Omental fat pad (tissue), 4 donors: Measurements from ENCODE around the gene TMEM108. TPM values are rescaled to one million over a fixed set of nuclear protein-coding genes. Genes with fewer than 3 reads are reported as not detected.

Experiments
- ATAC-seq: fragments of 150-250 bp; one replicate; pipeline ENCODE4 v1.9.1; 2016; ENCODE audit warnings: mild to moderate bottlenecking, moderate library complexity; ENCODE audit not compliant: low FRiP score
- DNase-seq: peaks from one replicate; pipeline ENCODE4 v3.0.0-alpha.2; 2019; ENCODE audit warnings: low spot score
- CTCF ChIP-seq, 3 donors: fragments of 450-650 bp; IDR thresholded peaks; one replicate each; pipeline ENCODE4 v1.5.1; 2016 to 2017; ENCODE audit warnings: antibody characterized with exemption in 3 of 3, mild to moderate bottlenecking in 3 of 3, moderate library complexity in 2 of 3
- total RNA-seq, 4 donors: library from RNA; depleted of rRNA; stranded (reverse); fragments of >200 nt; gene quantifications; one replicate each; pipeline ENCODE4 v1.1.0, GENCODE V29; 2016

TMEM108 gene
- total RNA-seq, 4 donors from 2014 or later = 0.93 to 1.3 (median 0.96) TPM; not detected in 1

- no peak for TF ChIP-seq CTCF (IDR thresholded peaks at IDR 0.05)
- no peak for DNase-seq
- ATAC-seq = no peak
Observed at GRCh38 chr3:133125171-133125570, 87.0 kb downstream of the TMEM108 start.

GRCh38 chr3:133125802-133126201, 87.6 kb downstream of the TMEM108 start:
- TF ChIP-seq CTCF (IDR thresholded peaks at IDR 0.05) = no peak
- ATAC-seq (no peak), DNase-seq (no peak)

GRCh38 chr3:133127381-133127780, 89.2 kb downstream of the TMEM108 start:
- no peak for DNase-seq

GRCh38 chr3:133130168-133130567, 92.0 kb downstream of the TMEM108 start:
- DNase-seq (no peak), ATAC-seq (no peak)
- no peak for TF ChIP-seq CTCF (IDR thresholded peaks at IDR 0.05)

More at GRCh38 chr3:133127381-133127780, 89.2 kb downstream of the TMEM108 start:
- TF ChIP-seq CTCF (IDR thresholded peaks at IDR 0.05) = no peak
- ATAC-seq = no peak

GRCh38 chr3:133135306-133135705, 97.1 kb downstream of the TMEM108 start:
- TF ChIP-seq CTCF (IDR thresholded peaks at IDR 0.05) = no peak
- ATAC-seq = no peak

GRCh38 chr3:133136114-133137041, 98.2 kb downstream of the TMEM108 start:
- ATAC-seq = no peak
- no peak for TF ChIP-seq CTCF (IDR thresholded peaks at IDR 0.05)
- no peak for DNase-seq

More at GRCh38 chr3:133135306-133135705, 97.1 kb downstream of the TMEM108 start:
- DNase-seq = no peak
